A549 (cell line): Measurements from ENCODE around the gene ATXN7. TPM values are rescaled to one million over a fixed set of nuclear protein-coding genes. Genes with fewer than 3 reads are reported as not detected.

ENCODE experiments used
- ATAC-seq, 2 experiments: fragments of 200-7000 bp in 1 of 2; fragments of >200 bp in 1 of 2; cut with Nextera tagmentation in 1 of 2; cut with Tn5 transposase in 1 of 2; 3 replicates each; pipeline versions ENCODE4 v1.8.0 to v1.9.1; 2018 to 2020; ENCODE audit warnings: mild to moderate bottlenecking in 1 of 2, moderate library complexity in 1 of 2
- CTCF ChIA-PET: fragments of 300-600 bp; sonication (Branson Sonifier 250); formaldehyde crosslinking; extraction: SDS; loops from one replicate; lab custom pipeline; 2021; ENCODE audit warnings: antibody characterized with exemption, inconsistent platforms; lab: Yijun Ruan, JAX
- POLR2A ChIA-PET: fragments of 350-600 bp; formaldehyde crosslinking; extraction: SDS; loops from one replicate; lab custom pipeline; 2021; ENCODE audit warnings: antibody characterized with exemption, inconsistent platforms; lab: Yijun Ruan, JAX
- DNase-seq, 2 experiments: peaks; one replicate each; pipeline versions ENCODE4 v3.0.0 to v3.0.0-alpha.2; 2011 to 2016; ENCODE audit warnings: low read depth in 1 of 2, low spot score in 1 of 2
- FAIRE-seq: peaks from 2 replicates; lab custom pipeline; 2011; peaks lifted over from hg19 to GRCh38; lab: Jason Lieb, UNC
- H3K27ac ChIP-seq, 2 experiments: fragments of >200 bp; sonication (Bioruptor Twin); formaldehyde crosslinking; 3 replicates each; pipeline ENCODE4 v1.5.1; 2016 to 2017
- H3K4me1 ChIP-seq: fragments of >200 bp; sonication (Bioruptor Twin); formaldehyde crosslinking; 3 replicates; pipeline ENCODE4 v1.6.1; 2016
- H3K4me2 ChIP-seq: fragments of >200 bp; sonication (Bioruptor Twin); formaldehyde crosslinking; 3 replicates; pipeline ENCODE4 v1.6.1; 2016
- H3K4me3 ChIP-seq: fragments of >200 bp; sonication (Bioruptor Twin); formaldehyde crosslinking; 3 replicates; pipeline ENCODE4 v1.5.1; 2016
- H3K9me3 ChIP-seq: fragments of >200 bp; sonication (Bioruptor Twin); formaldehyde crosslinking; 3 replicates; pipeline ENCODE4 v1.6.1; 2016
- BHLHE40 ChIP-seq: IDR thresholded peaks from 2 replicates; pipeline ENCODE4 v1.6.1; 2012; ENCODE audit warnings: low read depth, low read length, inconsistent platforms
- CHD4 ChIP-seq: fragments of 200-600 bp; sonication (generic); IDR thresholded peaks from 2 replicates; pipeline ENCODE4 v1.6.1; 2016; ENCODE audit warnings: antibody characterized with exemption, mild to moderate bottlenecking, borderline replicate concordance
- EHF ChIP-seq: fragments of 250-450 bp; sonication (Bioruptor Pico); IDR thresholded peaks from 2 replicates; pipeline ENCODE4 v1.5.0; 2020; ENCODE audit warnings: mild to moderate bottlenecking
- FOSB ChIP-seq: fragments of 250-450 bp; sonication (Bioruptor Pico); IDR thresholded peaks from 2 replicates; pipeline ENCODE4 v1.5.0; 2020; ENCODE audit warnings: mild to moderate bottlenecking, moderate library complexity
- FOSL2 ChIP-seq, 2 experiments: fragments of 450-650 bp in 1 of 2; fragments of >200 bp in 1 of 2; sonication (Bioruptor Twin) in 1 of 2; formaldehyde crosslinking; IDR thresholded peaks; 2 replicates each; pipeline versions ENCODE4 v1.5.0 to v1.6.1; 2016 to 2020; ENCODE audit warnings: mild to moderate bottlenecking in 1 of 2, moderate library complexity in 1 of 2
- GATA3 ChIP-seq: IDR thresholded peaks from 2 replicates; pipeline ENCODE4 v1.6.1; 2012; ENCODE audit warnings: borderline replicate concordance
- HOXA7 ChIP-seq: fragments of 250-450 bp; sonication (Bioruptor Pico); IDR thresholded peaks from 2 replicates; pipeline ENCODE4 v1.5.0; 2020; ENCODE audit warnings: mild to moderate bottlenecking, moderate library complexity
- HOXB13 ChIP-seq: fragments of 250-450 bp; sonication (Bioruptor Pico); IDR thresholded peaks from 2 replicates; pipeline ENCODE4 v1.5.0; 2020; ENCODE audit warnings: low read depth, mild to moderate bottlenecking, moderate library complexity
- KDM1A ChIP-seq: fragments of 200-600 bp; sonication (generic); IDR thresholded peaks from 2 replicates; pipeline ENCODE4 v1.6.1; 2016; ENCODE audit warnings: low read depth, mild to moderate bottlenecking
- MAFK ChIP-seq: fragments of 450-650 bp; IDR thresholded peaks from 2 replicates; pipeline ENCODE4 v1.6.1; 2014; ENCODE audit not compliant: partially characterized antibody
- MAZ ChIP-seq: fragments of 150-350 bp; IDR thresholded peaks from 2 replicates; pipeline ENCODE4 v1.6.1; 2014; ENCODE audit warnings: antibody characterized with exemption, low read depth, low read length, borderline replicate concordance
- MYC ChIP-seq: IDR thresholded peaks from 2 replicates; pipeline ENCODE4 v1.6.1; 2012; ENCODE audit warnings: mild to moderate bottlenecking, inconsistent platforms, low read length, improper control_type of control experiment, borderline replicate concordance
- RCOR1 ChIP-seq: fragments of 150-350 bp; IDR thresholded peaks from 2 replicates; pipeline ENCODE4 v1.6.1; 2014; ENCODE audit warnings: antibody characterized with exemption, low read length, low read depth
- RNF2 ChIP-seq: fragments of 200-600 bp; sonication (generic); IDR thresholded peaks from 2 replicates; pipeline ENCODE4 v1.6.1; 2016; ENCODE audit warnings: low read depth, mild to moderate bottlenecking, antibody characterized with exemption, moderate library complexity, borderline replicate concordance
- SREBF2 ChIP-seq: fragments of 450-650 bp; IDR thresholded peaks from 2 replicates; pipeline ENCODE4 v1.6.1; 2014; ENCODE audit warnings: mild to moderate bottlenecking, moderate library complexity
- TP53 ChIP-seq: fragments of 250-450 bp; sonication (Bioruptor Pico); IDR thresholded peaks from 2 replicates; pipeline ENCODE4 v1.5.0; 2021; ENCODE audit warnings: mild to moderate bottlenecking, moderate library complexity
- ZC3H11A ChIP-seq: fragments of 450-650 bp; IDR thresholded peaks from 2 replicates; pipeline ENCODE4 v1.6.1; 2014; ENCODE audit warnings: antibody characterized with exemption, mild to moderate bottlenecking
- WGBS: methylation state at CpG from one replicate; pipeline ENCODE4 v1.1.6; 2017; ENCODE audit errors: missing lambda C conversion rate; 5-methylcytosine and 5-hydroxymethylcytosine counted together
- polyA plus RNA-seq, 4 experiments: library from polyadenylated mRNA; depleted of rRNA in 3 of 4; stranded (reverse); fragments of >200 nt; fragmentation: RNase III in 1 of 4; extraction: RNeasy Plus Mini Kit Qiagen cat#74134 plus additional on column Dnase treatment in 1 of 4; gene quantifications; 2 replicates in 3 of 4; 3 replicates in 1 of 4; pipeline ENCODE4 v1.2.3, GENCODE V29; 2011 to 2017
- TF ChIP-seq, protein P1 (sequence below): IDR thresholded peaks from 2 replicates; pipeline ENCODE4 v1.6.1; 2012; ENCODE audit warnings: low read depth, borderline replicate concordance
- TF ChIP-seq, protein P2 (sequence below): fragments of >200 bp; sonication (Bioruptor Twin); formaldehyde crosslinking; IDR thresholded peaks from 2 replicates; pipeline ENCODE4 v1.6.1; 2016
- TF ChIP-seq, protein P3 (sequence below): IDR thresholded peaks from 2 replicates; pipeline ENCODE4 v1.6.1; 2012
- TF ChIP-seq, protein P4 (sequence below): fragments of 250-450 bp; sonication (Bioruptor Pico); IDR thresholded peaks from 2 replicates; pipeline ENCODE4 v1.5.0; 2021; ENCODE audit warnings: mild to moderate bottlenecking, moderate library complexity, borderline replicate concordance
- TF ChIP-seq, protein P5 (sequence below): fragments of >200 bp; sonication (Bioruptor Twin); formaldehyde crosslinking; IDR thresholded peaks from 3 replicates; pipeline ENCODE4 v1.6.1; 2016

ATXN7 gene
- polyA plus RNA-seq, 2 of the 4 experiments (the other 2 are of a cell fraction): 5.4 to 7.3 TPM

DNA sequence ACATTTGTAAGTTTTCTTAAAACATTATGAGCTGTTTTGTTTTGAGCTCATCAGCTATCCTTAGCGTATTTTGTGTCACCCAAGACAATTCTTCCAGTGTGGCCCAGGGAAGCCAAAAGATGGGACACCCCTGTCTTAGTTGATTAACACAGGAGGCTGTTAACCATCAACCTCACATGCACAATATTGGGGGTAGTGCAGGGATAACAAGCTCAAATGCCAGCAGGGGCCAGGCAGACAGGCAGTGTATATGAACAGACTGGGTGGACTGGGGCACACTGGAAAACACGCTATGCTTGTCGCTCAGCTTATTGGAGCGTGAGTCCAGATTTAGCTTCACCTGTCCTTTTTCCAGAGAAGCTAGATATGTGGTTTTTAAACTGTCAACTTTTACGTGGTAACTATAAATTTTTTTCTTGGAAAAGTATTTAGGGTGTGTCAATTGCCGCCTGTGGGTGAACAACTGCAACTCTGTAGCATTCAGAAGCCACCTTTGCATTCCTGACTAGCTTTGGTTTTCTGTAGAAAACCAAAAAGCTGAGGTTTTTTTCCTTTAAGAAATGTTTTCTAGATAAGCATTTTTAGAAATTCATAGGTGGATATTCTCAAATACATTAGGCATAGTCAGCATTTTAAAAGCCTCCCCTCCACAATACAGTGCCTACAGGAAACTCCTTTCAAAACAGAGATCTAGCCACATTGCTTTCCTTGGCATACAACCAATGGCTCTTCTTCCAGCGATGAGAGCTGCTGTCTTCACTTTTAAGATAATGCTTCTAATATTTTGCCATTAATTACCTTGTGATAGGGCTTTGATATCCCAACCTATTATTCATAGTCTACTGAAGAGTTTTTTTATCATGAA, 145.1 kb downstream of the ATXN7 start:
- Histone ChIP-seq H3K27ac (no peak overlapping the region), H3K4me2 (no peak overlapping the region), H3K4me1 (peaks cover 7% of the 10 kb centered on the region; the same call in 1 of the 3 replicates), H3K4me3 (no peak overlapping the region), H3K9me3 (no peaks in the 10 kb centered on the region)
- FAIRE-seq: no peak
- ATAC-seq: peak in 1 of 2 experiments; percentile 43; a peak in 3 of 6 replicates
- TF ChIP-seq RNF2 (no peak), KDM1A (no peak), SREBF2 (no peak), MAFK (peak; percentile 74), FOSB (CRISPR knock-in tag) (no peak), MYC (no peak)
- TF ChIP-seq, protein P1, sequence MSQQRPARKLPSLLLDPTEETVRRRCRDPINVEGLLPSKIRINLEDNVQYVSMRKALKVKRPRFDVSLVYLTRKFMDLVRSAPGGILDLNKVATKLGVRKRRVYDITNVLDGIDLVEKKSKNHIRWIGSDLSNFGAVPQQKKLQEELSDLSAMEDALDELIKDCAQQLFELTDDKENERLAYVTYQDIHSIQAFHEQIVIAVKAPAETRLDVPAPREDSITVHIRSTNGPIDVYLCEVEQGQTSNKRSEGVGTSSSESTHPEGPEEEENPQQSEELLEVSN: no peak
- TF ChIP-seq, protein P2, sequence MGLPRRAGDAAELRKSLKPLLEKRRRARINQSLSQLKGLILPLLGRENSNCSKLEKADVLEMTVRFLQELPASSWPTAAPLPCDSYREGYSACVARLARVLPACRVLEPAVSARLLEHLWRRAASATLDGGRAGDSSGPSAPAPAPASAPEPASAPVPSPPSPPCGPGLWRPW: no peak
- POLR2A ChIA-PET: no interaction called here
- WGBS: 78% methylated on average over 7 of the region's 7 CpGs
- CTCF ChIA-PET: interaction anchor here (1.7 to 2.5 kb wide), 3 partner anchors 15 to 47 kb away, joined by 7 to 12 read pairs (median 11); partner anchors contain the start of gene PSMD6
- DNase-seq: no peak

DNA sequence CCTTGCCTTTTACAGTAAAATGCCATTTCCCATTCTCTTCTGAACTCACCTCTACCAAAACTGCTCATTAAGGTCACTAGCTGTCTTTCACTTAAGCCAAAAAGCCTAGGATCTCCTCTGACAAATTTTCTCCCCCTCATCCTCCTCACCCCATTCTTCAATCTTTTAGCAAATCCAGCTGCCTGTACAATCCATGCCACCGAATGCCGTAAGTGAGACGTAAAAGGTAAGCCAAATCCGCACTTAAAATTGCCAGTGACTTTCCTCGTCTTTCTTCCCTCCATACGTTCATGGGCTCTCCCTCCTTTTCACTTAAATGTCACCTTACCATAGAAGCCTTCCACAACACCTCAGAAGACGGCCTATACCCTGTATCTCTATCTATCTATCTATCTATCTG, 145.9 kb downstream of the ATXN7 start:
- 82% methylated on average over 7 of the region's 7 CpGs for WGBS
- Histone ChIP-seq H3K4me2 (no peak overlapping the region), H3K27ac (no peak overlapping the region), H3K4me1 (peaks cover 7% of the 10 kb centered on the region; the same call in 1 of the 3 replicates), H3K4me3 (no peak overlapping the region), H3K9me3 (no peaks in the 10 kb centered on the region)
- CTCF ChIA-PET: interaction anchor here (2.2 kb wide), 1 partner anchor 14 kb away, joined by 11 read pairs; the partner anchor contains the start of gene PSMD6
- no peak for FAIRE-seq
- TF ChIP-seq ZC3H11A (no peak), CHD4 (no peak), MAZ (no peak), HOXA7 (no peak), RCOR1 (no peak), BHLHE40 (no peak), MYC (no peak), KDM1A (no peak), EHF (CRISPR knock-in tag) (no peak), GATA3 (no peak), FOSL2 (IDR thresholded peaks at IDR 0.05) (no peak), FOSL2 (CRISPR knock-in tag; IDR thresholded peaks at IDR 0.05) (no peak), HOXB13 (CRISPR knock-in tag) (no peak), TP53 (no peak)
- TF ChIP-seq, protein P3, sequence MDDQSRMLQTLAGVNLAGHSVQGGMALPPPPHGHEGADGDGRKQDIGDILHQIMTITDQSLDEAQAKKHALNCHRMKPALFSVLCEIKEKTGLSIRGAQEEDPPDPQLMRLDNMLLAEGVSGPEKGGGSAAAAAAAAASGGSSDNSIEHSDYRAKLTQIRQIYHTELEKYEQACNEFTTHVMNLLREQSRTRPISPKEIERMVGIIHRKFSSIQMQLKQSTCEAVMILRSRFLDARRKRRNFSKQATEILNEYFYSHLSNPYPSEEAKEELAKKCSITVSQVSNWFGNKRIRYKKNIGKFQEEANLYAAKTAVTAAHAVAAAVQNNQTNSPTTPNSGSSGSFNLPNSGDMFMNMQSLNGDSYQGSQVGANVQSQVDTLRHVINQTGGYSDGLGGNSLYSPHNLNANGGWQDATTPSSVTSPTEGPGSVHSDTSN: no peak
- TF ChIP-seq, protein P4, sequence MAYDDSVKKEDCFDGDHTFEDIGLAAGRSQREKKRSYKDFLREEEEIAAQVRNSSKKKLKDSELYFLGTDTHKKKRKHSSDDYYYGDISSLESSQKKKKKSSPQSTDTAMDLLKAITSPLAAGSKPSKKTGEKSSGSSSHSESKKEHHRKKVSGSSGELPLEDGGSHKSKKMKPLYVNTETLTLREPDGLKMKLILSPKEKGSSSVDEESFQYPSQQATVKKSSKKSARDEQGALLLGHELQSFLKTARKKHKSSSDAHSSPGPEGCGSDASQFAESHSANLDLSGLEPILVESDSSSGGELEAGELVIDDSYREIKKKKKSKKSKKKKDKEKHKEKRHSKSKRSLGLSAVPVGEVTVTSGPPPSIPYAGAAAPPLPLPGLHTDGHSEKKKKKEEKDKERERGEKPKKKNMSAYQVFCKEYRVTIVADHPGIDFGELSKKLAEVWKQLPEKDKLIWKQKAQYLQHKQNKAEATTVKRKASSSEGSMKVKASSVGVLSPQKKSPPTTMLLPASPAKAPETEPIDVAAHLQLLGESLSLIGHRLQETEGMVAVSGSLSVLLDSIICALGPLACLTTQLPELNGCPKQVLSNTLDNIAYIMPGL (CRISPR knock-in tag): no peak
- TF ChIP-seq, protein P5, sequence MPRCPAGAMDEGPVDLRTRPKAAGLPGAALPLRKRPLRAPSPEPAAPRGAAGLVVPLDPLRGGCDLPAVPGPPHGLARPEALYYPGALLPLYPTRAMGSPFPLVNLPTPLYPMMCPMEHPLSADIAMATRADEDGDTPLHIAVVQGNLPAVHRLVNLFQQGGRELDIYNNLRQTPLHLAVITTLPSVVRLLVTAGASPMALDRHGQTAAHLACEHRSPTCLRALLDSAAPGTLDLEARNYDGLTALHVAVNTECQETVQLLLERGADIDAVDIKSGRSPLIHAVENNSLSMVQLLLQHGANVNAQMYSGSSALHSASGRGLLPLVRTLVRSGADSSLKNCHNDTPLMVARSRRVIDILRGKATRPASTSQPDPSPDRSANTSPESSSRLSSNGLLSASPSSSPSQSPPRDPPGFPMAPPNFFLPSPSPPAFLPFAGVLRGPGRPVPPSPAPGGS: no peak
- POLR2A ChIA-PET: no interaction called here
- no peak for DNase-seq
- ATAC-seq: no peak
